Neuronal stem cell (in vitro differentiated cells): ENCODE data around the gene SLC7A11.
A peak's percentile ranks its signal among the peaks of the same experiment; 100 is the strongest.

Experiments used
- DNase-seq: peaks from one replicate; pipeline ENCODE4 v3.0.0-alpha.2; 2013; ENCODE audit warnings: low spot score
- H2AFZ ChIP-seq: one replicate; pipeline ENCODE4 v1.6.1; 2013; ENCODE audit warnings: mild to moderate bottlenecking, low read length, inconsistent platforms
- H2AK5ac ChIP-seq: 2 replicates; pipeline ENCODE4 v1.6.1; 2013; ENCODE audit warnings: low read depth, mild to moderate bottlenecking, inconsistent platforms, low read length, moderate library complexity, mixed read lengths
- H2BK120ac ChIP-seq: 2 replicates; pipeline ENCODE4 v1.6.1; 2013; ENCODE audit warnings: low read depth, mild to moderate bottlenecking, inconsistent platforms, low read length, moderate library complexity, mixed read lengths
- H2BK12ac ChIP-seq: one replicate; pipeline ENCODE4 v1.6.1; 2013; ENCODE audit warnings: low read length, inconsistent platforms
- H2BK15ac ChIP-seq: 2 replicates; pipeline ENCODE4 v1.6.1; 2013; ENCODE audit warnings: mild to moderate bottlenecking, low read length, inconsistent platforms, mixed read lengths
- H2BK5ac ChIP-seq: one replicate; pipeline ENCODE4 v1.6.1; 2013; ENCODE audit warnings: inconsistent platforms, mild to moderate bottlenecking, low read length, moderate library complexity
- H3K14ac ChIP-seq: one replicate; pipeline ENCODE4 v1.6.1; 2013; ENCODE audit warnings: low read length, inconsistent platforms
- H3K18ac ChIP-seq: 2 replicates; pipeline ENCODE4 v1.6.1; 2013; ENCODE audit warnings: low read length, inconsistent platforms
- H3K23ac ChIP-seq: 2 replicates; pipeline ENCODE4 v1.6.1; 2013; ENCODE audit warnings: low read depth, mild to moderate bottlenecking, mixed read lengths, low read length, inconsistent platforms; ENCODE audit not compliant: poor library complexity
- H3K27ac ChIP-seq: replicated peaks from 3 replicates; pipeline ENCODE4 v1.5.1; 2013; ENCODE audit warnings: low read length, inconsistent platforms
- H3K27me3 ChIP-seq, 3 experiments: 2 replicates each; pipeline ENCODE4 v1.6.1; 2013; ENCODE audit warnings: low read length in 3 of 3, mild to moderate bottlenecking in 2 of 3, inconsistent platforms in 1 of 3, low read depth in 1 of 3, mixed read lengths in 1 of 3, moderate library complexity in 1 of 3; ENCODE audit not compliant: control insufficient read depth in 3 of 3, insufficient read depth in 3 of 3
- H3K36me3 ChIP-seq, 2 donors: replicated peaks in 1 of 2; 2 replicates each; pipeline ENCODE4 v1.6.1; 2013; ENCODE audit warnings: low read length in 2 of 2; ENCODE audit not compliant: control insufficient read depth in 2 of 2, insufficient read depth in 2 of 2
- H3K4ac ChIP-seq: 2 replicates; pipeline ENCODE4 v1.6.1; 2013; ENCODE audit warnings: inconsistent platforms, mild to moderate bottlenecking, low read length, moderate library complexity
- H3K4me1 ChIP-seq, 2 donors: 1 replicate in 1 of 2; 2 replicates in 1 of 2; pipeline ENCODE4 v1.6.1; 2013; ENCODE audit warnings: low read length in 2 of 2, low read depth in 1 of 2; ENCODE audit not compliant: control insufficient read depth in 2 of 2, insufficient read depth in 1 of 2
- H3K4me2 ChIP-seq: one replicate; pipeline ENCODE4 v1.6.1; 2013; ENCODE audit warnings: mild to moderate bottlenecking, low read length, inconsistent platforms; ENCODE audit not compliant: insufficient read depth, poor library complexity, severe bottlenecking
- H3K4me3 ChIP-seq, 2 donors: 2 replicates each; pipeline ENCODE4 v1.5.1; 2013; ENCODE audit warnings: low read length in 2 of 2, mild to moderate bottlenecking in 2 of 2, inconsistent platforms in 1 of 2, moderate library complexity in 1 of 2
- H3K79me1 ChIP-seq: one replicate; pipeline ENCODE4 v1.6.1; 2013; ENCODE audit warnings: low read depth, mild to moderate bottlenecking, inconsistent platforms, low read length, moderate library complexity
- H3K9ac ChIP-seq: one replicate; pipeline ENCODE4 v1.6.1; 2013; ENCODE audit warnings: mild to moderate bottlenecking, low read depth, low read length, inconsistent platforms; ENCODE audit not compliant: poor library complexity
- H3K9me3 ChIP-seq, 2 donors: replicated peaks in 1 of 2; 2 replicates each; pipeline versions ENCODE3 to v1.6.1; 2013; ENCODE audit warnings: low read length in 2 of 2, mild to moderate bottlenecking in 2 of 2, inconsistent platforms in 1 of 2, low read depth in 1 of 2, mixed read lengths in 1 of 2, moderate library complexity in 1 of 2; ENCODE audit not compliant: control insufficient read depth in 2 of 2, insufficient read depth in 1 of 2
- H4K8ac ChIP-seq: one replicate; pipeline ENCODE4 v1.6.1; 2013; ENCODE audit warnings: low read depth, mild to moderate bottlenecking, inconsistent platforms, low read length, moderate library complexity
- H4K91ac ChIP-seq: one replicate; pipeline ENCODE4 v1.6.1; 2013; ENCODE audit warnings: low read length, low read depth, mild to moderate bottlenecking, inconsistent platforms; ENCODE audit not compliant: poor library complexity
- WGBS, 2 donors: extraction: QIAGEN DNeasy Blood & Tissue Kit; methylation state at CpG; one replicate each; pipeline ENCODE4 v1.1.7; 2013; ENCODE audit warnings: missing lambda C conversion rate in 2 of 2, mixed read lengths in 1 of 2; ENCODE audit not compliant: insufficient read length in 2 of 2, insufficient replicate concordance in 1 of 2; ENCODE audit errors: extremely low coverage in 2 of 2; 5-methylcytosine and 5-hydroxymethylcytosine counted together

The SLC7A11 gene

GRCh38 chr4:138277133-138277532 lies 35.0 kb upstream of the SLC7A11 start:
- WGBS, 2 donors, result no CpG with 5 or more reads among the region's 2 CpGs
- Histone ChIP-seq H2BK120ac (no peak overlapping the region), H2BK5ac (no peak overlapping the region), H2AFZ (peak overlapping the region; percentile 31), H2AK5ac (no peak overlapping the region), H3K23ac (no peak overlapping the region), H3K36me3 (no peaks in the 10 kb centered on the region), H3K4me2 (no peak overlapping the region), H4K91ac (no peak overlapping the region), H3K18ac (no peak overlapping the region), H2BK12ac (no peak overlapping the region), H2BK15ac (no peak overlapping the region), H3K27me3 (no peaks in the 10 kb centered on the region), H3K4me3 (no peak overlapping the region), H4K8ac (no peak overlapping the region), H3K4me1 (peaks cover 0 to 32% of the 10 kb centered on the region in 2 donors), H3K27ac (no peak overlapping the region), H3K4ac (no peak overlapping the region), H3K79me1 (no peaks in the 10 kb centered on the region), H3K14ac (no peak overlapping the region), H3K9ac (no peak overlapping the region), H3K9me3 (peaks cover 0 to 7% of the 10 kb centered on the region in 2 donors)
- no peak for DNase-seq

- Histone ChIP-seq H3K14ac (no peak overlapping the region), H4K91ac (no peak overlapping the region), H3K4me3 (no peak overlapping the region), H3K9ac (no peak overlapping the region), H4K8ac (no peak overlapping the region), H2BK120ac (no peak overlapping the region), H3K27ac (no peak overlapping the region), H3K4me2 (no peak overlapping the region), H3K79me1 (no peaks in the 10 kb centered on the region), H3K4ac (no peak overlapping the region), H3K23ac (no peak overlapping the region), H3K4me1 (peaks cover 0 to 32% of the 10 kb centered on the region in 2 donors), H3K9me3 (peaks cover 0 to 6% of the 10 kb centered on the region in 2 donors), H3K27me3 (no peaks in the 10 kb centered on the region), H3K18ac (no peak overlapping the region), H2AFZ (peak overlapping the region; percentile 13), H2BK12ac (no peak overlapping the region), H2AK5ac (no peak overlapping the region), H3K36me3 (no peaks in the 10 kb centered on the region), H2BK5ac (no peak overlapping the region), H2BK15ac (no peak overlapping the region)
- DNase-seq, result no peak
- no CpG with 5 or more reads among the region's 3 CpGs for WGBS, 2 donors
Measured at GRCh38 chr4:138275963-138276621, 33.9 kb upstream of the SLC7A11 start.

GRCh38 chr4:138275216-138275615 lies 33.1 kb upstream of the SLC7A11 start:
- peaks cover 0 to 32% of the 10 kb centered on the region in 2 donors for H3K4me1 ChIP-seq
- H4K91ac ChIP-seq, result no peak overlapping the region
- no peak overlapping the region for H3K27ac ChIP-seq
- H3K9me3 ChIP-seq, result peaks cover 0 to 6% of the 10 kb centered on the region in 2 donors
- no peak overlapping the region for H2AFZ ChIP-seq
- H2BK5ac ChIP-seq, result no peak overlapping the region
- no peak overlapping the region for H3K18ac ChIP-seq
- no peak overlapping the region for H3K4me2 ChIP-seq
- no peak overlapping the region for H3K9ac ChIP-seq
- H3K79me1 ChIP-seq, result no peaks in the 10 kb centered on the region
- H3K4ac ChIP-seq, result no peak overlapping the region
- no peaks in the 10 kb centered on the region for H3K36me3 ChIP-seq
- no peak overlapping the region for H2AK5ac ChIP-seq
- no peak overlapping the region for H2BK15ac ChIP-seq
- no peaks in the 10 kb centered on the region for H3K27me3 ChIP-seq
- no peak overlapping the region for H4K8ac ChIP-seq
- no peak overlapping the region for H3K14ac ChIP-seq
- no peak overlapping the region for H2BK120ac ChIP-seq
- no peak overlapping the region for H2BK12ac ChIP-seq
- H3K23ac ChIP-seq, result no peak overlapping the region
- DNase-seq, result no peak
- H3K4me3 ChIP-seq, result no peak overlapping the region
- WGBS, 2 donors, result no CpG with 5 or more reads among the region's 1 CpG

GRCh38 chr4:138269175-138269574 lies 27.0 kb upstream of the SLC7A11 start:
- no peaks in the 10 kb centered on the region for H3K36me3 ChIP-seq
- H3K9ac ChIP-seq, result no peak overlapping the region
- no peak overlapping the region for H2AK5ac ChIP-seq
- no peak overlapping the region for H3K23ac ChIP-seq
- H2AFZ ChIP-seq, result no peak overlapping the region
- H3K9me3 ChIP-seq, result no peaks in the 10 kb centered on the region
- no peak overlapping the region for H3K4ac ChIP-seq
- DNase-seq, result no peak
- H3K4me1 ChIP-seq, result peaks cover 2% of the 10 kb centered on the region in 2 donors
- no peak overlapping the region for H4K91ac ChIP-seq
- H2BK120ac ChIP-seq, result no peak overlapping the region
- H2BK15ac ChIP-seq, result no peak overlapping the region
- no peaks in the 10 kb centered on the region for H3K79me1 ChIP-seq
- H3K4me3 ChIP-seq, result no peak overlapping the region
- no peak overlapping the region for H2BK5ac ChIP-seq
- H2BK12ac ChIP-seq, result no peak overlapping the region
- no peak overlapping the region for H3K18ac ChIP-seq
- no peaks in the 10 kb centered on the region for H3K27me3 ChIP-seq
- H3K4me2 ChIP-seq, result no peak overlapping the region
- H4K8ac ChIP-seq, result no peak overlapping the region
- H3K27ac ChIP-seq, result no peak overlapping the region
- H3K14ac ChIP-seq, result no peak overlapping the region
